GM19239 (cell line): ENCODE measurements around the gene NOXO1.

Experiments used
- DNase-seq: peaks from one replicate; pipeline ENCODE4 v3.0.0; 2011; ENCODE audit warnings: low spot score; ENCODE audit not compliant: insufficient read length
- FAIRE-seq: peaks from 2 replicates; lab custom pipeline; 2011; peaks lifted over from hg19 to GRCh38; lab: Jason Lieb, UNC

The NOXO1 gene

DNA sequence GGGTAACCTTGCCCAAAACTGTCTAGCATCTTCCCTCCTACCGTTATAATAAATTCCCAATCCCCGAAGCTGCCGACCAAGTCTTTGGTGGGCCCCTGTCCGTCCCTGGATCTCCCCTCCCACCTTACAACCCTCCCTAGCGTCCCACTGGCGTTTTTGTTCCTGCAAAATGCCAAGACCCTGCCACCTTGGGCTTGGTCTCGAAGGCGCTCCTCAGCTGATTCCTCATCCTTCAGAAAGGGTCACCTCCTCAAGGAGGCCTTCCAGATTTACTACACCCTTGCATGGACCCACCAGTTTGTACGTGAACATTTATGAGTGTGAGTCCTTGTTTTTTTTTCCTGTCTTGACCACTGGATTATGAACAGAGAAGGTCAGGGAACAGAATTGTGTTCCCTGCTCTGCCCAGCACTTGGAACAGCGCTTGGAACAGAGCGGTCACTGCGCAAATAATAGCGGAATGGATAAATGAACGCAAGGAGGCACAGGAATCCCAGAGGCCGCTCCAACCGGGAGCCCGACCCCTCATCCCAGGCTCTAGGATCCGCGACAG, 1.8 kb upstream of the NOXO1 start:
- no peak for DNase-seq
- FAIRE-seq = no peak

DNA sequence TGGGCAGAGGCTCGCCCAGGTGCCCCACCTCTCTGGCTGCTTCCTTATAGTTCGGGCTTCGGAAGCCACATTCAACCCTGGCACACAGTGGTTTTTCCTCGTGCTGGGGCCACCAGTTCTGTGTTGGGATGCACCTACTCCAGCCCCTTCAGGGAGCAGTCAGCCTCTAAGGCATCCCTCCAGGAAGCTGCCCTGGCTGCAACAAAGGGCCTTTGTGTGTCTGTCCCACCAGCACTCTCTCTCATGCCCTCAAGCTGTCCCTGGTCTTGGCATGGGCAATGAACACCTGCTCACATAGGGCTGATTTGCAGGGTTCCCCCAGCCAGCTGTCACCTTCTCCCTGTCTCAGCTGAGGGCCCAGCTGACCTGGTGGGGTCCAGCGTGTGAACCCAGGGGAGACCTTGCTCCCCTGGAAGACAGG, 754 bp upstream of the NOXO1 start:
- FAIRE-seq = no peak
- no peak for DNase-seq

DNA sequence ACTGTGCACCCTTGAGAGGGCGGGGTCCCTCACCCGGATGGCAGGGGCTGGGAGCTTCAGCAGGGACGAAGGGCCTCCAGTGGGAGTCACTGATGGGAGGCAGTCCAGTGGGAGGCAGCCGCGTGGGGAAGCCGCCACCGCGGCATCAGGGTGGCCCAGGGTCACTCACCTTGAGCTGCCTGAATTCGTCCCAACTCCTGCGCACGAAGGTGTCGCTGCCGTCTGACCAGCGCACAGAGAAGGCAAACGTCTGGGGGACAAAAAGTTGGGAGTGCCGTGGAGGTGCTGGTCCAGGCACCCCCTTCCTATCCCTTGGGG, 540 bp downstream of the NOXO1 start:
- DNase-seq (no peak), FAIRE-seq (no peak)

DNA sequence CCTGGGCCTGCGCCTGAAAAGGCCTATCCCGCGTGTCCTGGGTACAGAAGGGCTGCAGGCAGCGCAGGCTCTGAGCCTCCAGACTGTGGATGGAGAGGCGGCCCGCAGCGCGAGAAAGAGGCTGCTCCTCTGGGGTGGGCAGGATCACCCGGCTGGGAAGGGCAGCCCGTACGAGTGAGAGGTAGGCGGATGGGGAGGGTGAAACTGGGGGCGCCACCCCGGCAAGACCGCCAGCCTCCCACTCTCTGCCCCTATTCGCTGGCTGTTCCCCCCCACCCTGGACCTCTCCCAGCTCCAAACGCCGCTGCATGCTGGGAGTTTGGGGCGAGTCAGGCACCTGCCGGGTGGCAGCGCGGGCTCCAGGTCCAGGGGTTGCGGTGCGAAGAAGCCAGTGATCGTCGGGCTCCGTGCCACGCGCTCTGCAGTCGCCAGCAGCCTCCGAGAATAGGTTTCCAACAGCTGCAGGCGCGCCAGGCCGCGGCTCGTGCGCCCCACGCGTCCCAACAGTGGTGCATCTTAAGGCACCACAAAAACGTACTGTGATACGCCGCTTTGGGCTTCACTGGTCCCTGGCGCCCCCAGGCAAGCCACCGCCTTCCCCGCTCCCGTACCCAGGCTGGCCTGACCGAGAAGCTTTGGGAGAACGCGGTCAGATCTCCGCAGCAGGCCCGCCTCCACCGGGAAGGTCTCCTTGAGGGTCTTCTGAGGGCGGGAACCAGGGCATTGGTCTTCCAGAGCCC, 1.1 kb downstream of the NOXO1 start:
- no peak for FAIRE-seq
- no peak for DNase-seq

DNA sequence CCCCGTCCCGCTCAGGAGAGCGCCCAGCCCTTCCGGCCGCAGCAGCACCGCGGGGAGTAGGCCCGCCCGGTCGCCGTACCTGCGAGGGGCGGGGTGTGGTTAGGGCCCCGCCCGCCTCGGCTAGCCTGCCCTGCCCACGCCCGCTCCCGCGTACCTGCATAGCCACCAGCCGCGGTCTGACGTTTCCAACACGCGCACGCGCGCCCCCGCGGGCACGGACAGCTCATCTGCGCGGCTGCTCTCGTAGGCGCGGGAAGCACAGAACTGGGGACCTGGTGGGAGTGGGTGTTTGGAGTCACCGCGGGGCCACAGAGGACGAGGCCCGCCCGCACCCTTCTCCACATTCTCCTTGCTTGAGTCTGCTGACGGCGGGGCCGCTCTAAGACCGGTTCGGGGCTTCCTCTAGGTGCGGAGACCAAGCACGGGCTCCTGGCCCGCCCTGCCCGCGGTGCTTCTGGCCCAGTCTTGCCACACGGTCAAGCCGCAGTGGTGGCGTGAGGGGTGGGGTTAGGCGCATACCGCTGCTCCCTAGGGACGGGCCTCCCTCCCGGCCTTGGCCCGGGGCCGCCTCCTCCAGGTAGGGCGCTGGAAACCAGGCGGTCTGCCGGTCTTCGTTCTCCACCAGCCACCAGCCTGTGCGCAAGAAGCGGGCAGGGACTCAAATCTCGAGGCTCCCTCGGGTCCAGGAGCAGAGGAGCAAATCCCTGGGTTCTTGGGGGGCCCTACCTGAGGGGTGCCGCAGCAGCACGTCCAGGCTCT, 1.8 kb downstream of the NOXO1 start:
- FAIRE-seq = no peak

DNA sequence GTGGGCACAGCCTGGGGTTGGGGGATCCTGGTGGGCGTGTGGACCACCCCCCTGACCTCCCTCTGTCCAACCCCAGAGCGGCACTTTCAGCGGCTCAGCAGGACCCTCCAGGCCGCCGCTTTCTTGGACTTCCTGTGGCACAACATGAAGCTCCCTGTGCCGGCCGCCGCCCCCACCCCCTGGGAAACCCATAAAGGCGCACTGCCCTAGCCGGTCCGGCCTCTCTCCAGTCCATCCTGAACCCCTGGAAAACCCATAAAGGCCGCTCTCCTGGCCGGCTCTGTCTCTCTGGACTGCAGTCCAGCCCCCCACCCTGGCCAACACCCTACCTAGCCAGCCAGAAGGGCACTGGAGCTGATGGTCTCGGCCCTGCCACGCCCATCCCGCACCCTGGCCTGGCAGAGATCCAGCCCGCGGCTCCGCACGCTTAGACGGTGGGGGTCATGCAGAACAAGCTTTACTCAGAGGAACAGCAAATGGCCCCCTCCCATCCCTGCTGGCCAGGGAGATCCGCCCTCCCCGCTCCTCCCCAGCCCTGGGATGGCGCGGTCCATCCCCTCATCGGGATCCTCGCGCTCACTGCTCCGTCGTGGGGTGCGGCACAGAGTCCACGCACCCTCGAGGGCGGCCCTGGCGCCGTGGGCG, 2.7 kb downstream of the NOXO1 start:
- DNase-seq = no peak
- no peak for FAIRE-seq

More for the DNA sequence above, 1.8 kb downstream of the NOXO1 start:
- no peak for DNase-seq

DNA sequence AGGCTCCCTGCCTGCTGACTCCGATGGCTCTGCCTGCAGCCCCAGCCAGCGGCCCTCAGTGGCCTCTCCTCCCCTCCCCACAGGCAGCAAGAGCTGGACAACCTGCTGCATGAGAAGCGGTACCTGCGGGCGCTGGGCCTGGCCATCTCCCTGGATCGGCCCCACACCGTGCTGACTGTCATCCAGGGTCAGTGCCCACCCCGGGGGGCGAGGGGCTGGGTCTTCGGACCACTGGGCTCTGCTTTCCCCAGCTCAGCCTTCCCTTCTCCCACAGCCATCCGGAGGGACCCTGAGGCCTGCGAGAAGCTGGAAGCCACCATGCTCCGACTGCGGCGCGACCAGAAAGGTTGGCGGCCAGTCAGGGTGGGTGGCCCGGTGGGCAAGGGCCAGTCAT, 3.4 kb downstream of the NOXO1 start:
- DNase-seq (no peak), FAIRE-seq (no peak)

DNA sequence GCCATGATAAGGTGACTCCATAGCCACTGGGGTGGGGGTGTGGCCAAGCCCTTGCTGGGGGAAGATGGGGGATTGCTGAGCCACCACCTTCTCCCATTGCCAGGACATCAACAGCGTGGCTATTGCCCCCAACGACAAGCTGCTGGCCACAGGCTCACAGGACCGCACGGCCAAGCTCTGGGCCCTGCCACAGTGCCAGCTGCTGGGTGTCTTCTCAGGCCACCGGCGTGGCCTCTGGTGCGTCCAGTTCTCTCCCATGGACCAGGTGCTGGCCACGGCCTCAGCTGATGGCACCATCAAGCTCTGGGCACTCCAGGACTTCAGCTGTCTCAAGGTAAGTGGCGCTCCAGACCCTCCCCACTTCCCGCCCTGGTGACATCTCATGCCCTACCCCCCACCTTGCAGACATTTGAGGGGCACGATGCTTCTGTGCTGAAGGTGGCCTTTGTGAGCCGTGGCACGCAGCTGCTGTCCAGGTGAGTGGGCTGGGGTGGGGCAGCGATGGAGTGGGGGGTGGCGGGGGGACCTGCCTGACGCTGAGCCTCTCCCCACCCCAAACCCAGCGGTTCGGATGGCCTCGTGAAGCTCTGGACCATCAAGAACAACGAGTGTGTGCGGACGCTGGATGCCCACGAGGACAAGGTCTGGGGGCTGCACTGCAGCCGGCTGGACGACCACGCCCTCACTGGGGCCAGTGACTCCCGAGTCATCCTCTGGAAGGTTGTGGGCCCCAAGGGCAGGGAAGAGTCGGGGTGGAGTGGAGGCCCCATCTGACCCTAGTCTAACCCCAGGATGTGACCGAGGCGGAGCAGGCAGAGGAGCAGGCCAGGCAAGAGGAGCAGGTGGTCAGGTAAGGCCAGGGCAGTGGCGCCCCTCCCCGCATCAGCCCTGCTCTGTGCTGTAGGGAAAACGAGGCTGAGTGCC, 4.1 kb downstream of the NOXO1 start:
- DNase-seq (no peak), FAIRE-seq (no peak)

DNA sequence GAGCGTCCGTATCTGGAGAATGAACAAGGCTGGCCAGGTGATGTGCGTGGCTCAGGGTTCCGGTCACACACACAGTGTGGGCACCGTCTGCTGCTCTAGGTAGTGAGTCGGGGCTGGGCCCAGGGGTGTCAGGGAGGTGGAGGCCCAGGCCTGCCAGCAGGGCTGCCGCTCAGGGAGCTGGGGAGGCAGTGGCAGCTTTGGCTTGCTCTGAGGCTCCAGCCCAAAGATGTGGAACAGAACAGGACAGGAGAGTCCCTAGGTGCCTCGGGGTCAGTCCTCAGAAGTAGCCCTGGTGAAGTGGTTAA, 5.1 kb downstream of the NOXO1 start:
- no peak for DNase-seq
- FAIRE-seq = no peak

DNA sequence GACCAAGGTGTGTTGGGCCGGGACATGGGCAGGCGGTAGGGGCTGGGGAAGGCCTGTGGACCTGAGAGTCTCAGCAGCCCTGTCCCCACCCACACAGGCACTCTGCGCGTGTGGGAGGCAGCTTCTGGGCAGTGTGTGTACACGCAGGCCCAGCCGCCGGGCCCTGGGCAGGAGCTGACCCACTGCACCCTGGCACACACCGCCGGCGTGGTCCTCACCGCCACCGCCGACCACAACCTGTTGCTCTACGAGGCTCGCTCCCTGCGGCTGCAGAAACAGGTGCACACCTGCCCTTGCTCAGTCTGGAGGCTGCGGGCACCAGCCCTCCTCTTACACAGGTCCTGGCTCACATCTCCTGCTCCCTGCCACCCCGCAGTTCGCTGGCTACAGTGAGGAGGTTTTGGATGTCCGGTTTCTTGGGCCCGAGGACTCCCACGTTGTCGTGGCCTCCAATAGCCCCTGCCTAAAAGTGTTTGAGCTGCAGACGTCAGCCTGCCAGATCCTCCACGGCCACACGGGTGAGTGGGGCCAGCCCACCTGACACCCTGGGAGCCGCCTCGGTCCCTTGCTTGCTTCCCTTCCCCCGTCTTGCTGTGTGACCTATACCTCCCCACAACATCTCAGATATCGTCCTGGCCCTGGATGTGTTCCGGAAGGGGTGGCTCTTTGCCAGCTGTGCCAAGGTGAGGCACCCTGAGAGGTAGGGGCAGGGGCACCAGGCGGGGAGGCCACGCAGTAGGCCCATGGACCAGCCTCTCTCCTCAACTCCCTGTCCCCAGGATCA, 5.6 kb downstream of the NOXO1 start:
- FAIRE-seq (no peak), DNase-seq (no peak)

DNA sequence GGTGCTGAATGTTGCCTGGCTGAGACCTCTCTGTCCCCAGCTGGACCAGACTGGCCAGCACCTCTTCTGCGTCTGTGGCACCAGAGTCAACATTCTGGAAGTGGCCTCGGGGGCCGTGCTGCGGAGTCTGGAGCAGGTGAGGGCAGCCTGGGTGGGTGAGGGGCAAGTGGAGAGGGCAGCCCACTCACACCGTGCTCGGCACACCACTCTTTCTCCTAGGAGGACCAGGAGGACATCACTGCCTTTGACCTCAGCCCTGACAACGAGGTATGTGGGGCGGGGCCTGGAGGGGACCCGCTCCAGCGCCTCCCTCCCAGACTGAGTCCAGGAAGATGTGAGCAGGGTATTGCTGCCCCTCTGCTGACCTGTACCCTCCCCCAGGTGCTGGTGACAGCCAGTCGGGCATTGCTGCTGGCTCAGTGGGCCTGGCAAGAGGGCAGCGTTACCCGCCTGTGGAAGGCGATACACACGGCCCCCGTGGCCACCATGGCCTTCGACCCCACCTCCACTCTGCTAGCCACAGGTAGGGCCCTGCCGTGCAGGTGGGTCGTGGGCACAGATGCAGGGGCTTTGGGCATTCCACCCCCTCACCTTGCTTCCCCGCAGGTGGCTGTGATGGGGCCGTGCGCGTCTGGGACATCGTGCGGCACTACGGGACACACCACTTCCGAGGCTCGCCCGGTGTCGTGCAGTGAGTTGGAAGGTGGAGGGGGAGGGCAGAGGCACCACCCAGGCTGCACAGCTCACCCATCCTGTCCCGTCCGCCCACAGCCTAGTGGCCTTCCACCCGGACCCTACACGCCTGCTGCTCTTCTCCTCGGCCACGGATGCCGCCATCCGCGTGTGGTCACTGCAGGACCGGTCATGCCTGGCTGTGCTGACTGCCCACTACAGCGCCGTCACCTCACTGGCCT, 6.9 kb downstream of the NOXO1 start:
- FAIRE-seq = no peak

DNA sequence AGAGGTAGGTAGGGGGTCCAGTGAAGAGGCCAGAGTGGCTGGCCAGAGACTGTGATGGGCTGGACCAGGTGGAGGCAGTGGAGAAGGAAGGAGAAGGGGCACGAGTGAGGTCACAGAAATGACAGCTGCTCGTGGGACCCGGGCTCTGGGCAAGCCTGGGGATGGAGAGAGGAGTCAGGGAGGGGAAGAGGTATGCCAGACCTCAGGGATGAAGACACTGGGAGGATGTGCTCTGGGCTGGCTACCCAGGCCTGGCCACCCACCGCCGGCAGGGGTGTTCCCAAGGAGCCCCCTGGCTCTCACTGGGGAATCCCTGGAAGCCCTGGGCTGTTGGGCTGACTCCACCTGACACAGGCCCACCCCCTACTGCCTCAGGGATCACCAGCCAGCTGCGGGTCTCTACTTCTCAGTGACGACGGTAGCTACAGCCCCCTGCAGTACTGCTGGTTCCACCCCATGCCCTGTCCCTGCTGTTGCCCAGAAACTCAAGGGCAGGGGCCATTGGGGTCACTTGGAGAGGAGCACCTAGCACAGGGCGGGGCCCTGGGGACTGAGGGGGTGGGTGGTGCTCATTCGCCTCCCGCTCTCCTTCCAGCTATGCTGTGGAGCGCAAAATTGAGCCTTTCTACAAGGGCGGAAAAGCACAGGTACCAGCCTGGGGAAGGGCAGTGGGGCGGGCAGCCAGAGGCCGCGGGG, 7.7 kb downstream of the NOXO1 start:
- no peak for FAIRE-seq
- no peak for DNase-seq

More for the DNA sequence above, 6.9 kb downstream of the NOXO1 start:
- DNase-seq = no peak

DNA sequence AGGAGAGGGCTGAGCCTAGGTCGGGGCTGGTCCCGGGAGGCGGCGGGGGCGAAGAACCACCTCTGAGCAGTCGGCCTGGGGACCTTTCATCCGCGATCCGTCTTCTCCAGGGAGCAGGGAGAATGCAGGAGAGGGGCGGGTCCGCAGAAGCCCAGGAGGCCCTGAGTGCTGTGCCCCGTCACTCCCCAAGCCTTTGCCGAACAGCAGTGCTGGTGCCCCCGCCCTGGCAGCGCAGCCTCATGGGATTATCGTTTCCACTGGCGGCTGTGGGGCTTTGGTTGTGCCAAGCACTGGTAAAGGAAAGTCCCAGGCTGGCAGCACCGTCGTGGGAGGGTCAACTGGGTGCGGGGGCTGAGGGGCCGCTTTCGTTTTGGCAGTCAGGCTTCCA, 8.8 kb downstream of the NOXO1 start:
- no peak for FAIRE-seq

DNA sequence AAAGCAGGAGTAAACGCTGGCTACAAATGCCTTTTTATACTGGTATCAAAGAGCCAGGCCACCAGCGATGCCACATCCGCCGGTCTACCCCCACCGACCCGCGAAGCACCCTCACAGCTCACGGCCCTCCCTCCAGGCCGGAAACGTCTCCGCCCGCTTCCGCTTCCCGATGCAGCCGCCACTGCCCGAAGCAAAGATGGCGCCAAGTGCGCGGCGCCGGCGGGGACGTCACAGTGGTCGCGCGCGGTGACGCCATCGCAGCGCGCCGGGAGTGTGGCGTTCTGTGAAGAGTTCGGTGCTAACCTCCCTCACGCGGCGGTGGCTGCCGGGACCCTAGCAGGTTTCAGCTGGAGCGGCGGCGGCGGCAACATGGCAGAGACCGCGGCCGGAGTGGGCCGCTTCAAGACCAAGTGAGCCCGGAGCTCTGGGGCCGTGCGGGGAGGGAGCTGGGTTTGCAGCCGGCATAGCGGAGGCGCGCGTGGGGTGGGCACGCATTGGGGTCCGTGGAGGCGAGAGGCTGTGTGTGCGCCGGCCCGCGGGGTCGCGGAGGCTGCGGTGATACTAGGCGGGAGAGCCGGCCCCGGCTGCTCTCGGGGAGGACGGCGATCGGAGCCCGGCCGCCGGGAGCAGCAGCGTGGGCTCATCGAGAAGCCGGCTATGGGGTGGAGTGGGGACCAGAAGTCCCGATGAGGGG, 9.3 kb downstream of the NOXO1 start, which contains the start of gene TBL3:
TSS of gene TBL3 (plus strand) at position 258 of the 694 bp plus-strand sequence. CDS start at position 370, 112 bp downstream.
- peak; percentile 99 for DNase-seq
- peak; percentile 99 for FAIRE-seq

More for the DNA sequence above, 8.8 kb downstream of the NOXO1 start:
- no peak for DNase-seq

DNA sequence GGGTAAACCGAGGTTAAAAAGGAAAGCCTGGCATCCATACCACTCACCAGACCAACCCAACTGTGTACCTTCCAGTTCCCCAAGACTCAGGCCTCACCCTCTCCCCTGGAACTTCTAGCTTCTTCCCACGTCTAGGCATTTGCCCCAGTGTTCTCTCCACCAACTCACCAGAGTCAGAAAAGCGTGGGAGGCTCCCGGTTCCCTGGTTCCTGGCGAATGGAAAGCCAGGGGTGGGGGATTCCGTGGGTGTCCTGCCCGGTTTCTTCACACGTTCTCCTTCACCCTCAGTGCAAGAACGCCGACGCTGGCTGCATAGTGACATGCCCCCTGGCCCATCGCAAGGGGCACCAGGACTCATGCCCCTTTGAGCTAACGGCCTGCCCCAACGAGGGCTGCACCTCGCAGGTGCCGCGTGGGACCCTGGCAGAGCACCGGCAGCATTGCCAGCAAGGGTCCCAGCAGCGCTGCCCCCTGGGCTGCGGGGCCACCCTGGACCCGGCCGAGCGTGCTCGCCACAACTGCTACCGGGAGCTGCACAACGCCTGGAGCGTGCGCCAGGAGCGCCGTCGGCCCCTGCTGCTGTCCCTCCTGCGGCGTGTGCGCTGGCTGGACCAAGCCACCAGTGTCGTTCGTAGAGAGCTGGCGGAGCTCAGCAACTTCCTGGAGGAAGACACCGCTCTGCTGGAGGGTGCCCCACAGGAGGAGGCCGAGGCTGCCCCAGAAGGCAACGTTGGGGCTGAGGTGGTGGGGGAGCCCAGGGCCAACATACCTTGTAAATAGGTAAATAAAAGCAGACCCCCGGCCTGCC, 12.9 kb downstream of the NOXO1 start:
- FAIRE-seq (no peak), DNase-seq (no peak)

DNA sequence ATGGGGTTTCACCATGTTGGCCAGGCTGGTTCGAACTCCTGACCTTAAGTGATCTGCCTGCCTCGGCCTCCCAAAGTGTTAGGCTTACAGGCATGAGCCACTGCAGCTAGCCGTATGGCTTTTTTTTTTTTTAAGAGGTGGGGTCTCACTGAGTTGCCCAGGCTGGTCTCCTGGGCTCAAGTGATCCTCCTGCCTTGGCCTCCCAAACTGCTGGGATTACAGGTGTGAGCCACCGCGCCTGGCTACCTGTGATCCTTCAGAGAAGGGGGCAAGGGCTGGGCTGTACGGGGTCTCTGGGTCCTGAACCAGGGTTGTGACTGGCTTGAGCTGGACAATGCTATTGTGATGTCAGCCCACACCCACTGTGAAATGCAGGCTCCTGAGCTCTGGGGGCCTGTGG, 14.8 kb downstream of the NOXO1 start, which contains the start of gene RNF151:
TSS of gene RNF151 (plus strand) at position 397 of the 400 bp plus-strand sequence. CDS start 26 bp downstream, outside the sequence.
- FAIRE-seq (no peak), DNase-seq (no peak)
